Measurements from ENCODE around the gene VENTX.

VENTX gene, protein sequence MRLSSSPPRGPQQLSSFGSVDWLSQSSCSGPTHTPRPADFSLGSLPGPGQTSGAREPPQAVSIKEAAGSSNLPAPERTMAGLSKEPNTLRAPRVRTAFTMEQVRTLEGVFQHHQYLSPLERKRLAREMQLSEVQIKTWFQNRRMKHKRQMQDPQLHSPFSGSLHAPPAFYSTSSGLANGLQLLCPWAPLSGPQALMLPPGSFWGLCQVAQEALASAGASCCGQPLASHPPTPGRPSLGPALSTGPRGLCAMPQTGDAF

DNA sequence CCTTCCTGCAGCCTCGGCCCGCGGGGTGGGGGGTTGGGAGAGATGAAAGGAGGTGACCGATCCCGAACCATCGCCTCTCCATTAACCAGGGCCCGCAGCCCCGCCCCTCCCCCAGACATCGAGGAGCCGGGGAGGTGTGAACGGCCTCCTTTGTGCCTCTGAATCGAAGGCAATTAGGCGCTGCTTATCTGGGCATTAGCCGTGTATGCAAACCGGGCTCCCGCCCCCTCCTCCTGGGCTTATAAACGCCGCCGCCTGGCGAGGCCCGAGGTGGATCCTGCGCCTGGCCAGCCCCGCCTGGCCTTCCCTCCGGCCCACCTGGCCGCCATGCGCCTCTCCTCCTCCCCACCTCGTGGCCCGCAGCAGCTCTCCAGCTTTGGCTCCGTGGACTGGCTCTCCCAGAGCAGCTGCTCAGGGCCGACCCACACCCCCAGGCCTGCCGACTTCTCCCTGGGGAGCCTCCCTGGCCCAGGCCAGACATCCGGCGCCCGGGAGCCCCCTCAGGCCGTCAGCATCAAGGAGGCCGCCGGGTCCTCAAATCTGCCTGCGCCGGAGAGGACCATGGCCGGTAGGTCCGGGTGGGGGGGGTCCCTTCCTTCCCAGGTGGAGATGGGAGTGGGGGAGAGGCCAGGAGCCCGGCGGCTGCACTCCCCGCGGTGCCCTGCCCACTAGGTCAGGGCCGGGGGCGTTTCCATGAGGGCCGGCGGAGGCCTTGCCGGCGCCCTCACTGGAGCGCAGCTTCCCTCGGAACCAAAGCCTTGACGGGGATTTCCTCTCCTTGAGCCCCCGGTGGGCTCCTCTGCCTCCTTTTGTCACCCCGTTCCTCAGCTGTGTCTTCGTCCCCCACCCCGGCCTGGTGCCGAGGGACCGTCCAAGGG, at the start of gene VENTX:
Gene VENTX (plus strand): TSS at position 268 of the 878 bp plus-strand sequence. CDS start 60 bp downstream, at position 328.
- in situ Hi-C loops (cut with MboI; ENCODE audit: low sequenced_read_pairs) = no loop called here

DNA sequence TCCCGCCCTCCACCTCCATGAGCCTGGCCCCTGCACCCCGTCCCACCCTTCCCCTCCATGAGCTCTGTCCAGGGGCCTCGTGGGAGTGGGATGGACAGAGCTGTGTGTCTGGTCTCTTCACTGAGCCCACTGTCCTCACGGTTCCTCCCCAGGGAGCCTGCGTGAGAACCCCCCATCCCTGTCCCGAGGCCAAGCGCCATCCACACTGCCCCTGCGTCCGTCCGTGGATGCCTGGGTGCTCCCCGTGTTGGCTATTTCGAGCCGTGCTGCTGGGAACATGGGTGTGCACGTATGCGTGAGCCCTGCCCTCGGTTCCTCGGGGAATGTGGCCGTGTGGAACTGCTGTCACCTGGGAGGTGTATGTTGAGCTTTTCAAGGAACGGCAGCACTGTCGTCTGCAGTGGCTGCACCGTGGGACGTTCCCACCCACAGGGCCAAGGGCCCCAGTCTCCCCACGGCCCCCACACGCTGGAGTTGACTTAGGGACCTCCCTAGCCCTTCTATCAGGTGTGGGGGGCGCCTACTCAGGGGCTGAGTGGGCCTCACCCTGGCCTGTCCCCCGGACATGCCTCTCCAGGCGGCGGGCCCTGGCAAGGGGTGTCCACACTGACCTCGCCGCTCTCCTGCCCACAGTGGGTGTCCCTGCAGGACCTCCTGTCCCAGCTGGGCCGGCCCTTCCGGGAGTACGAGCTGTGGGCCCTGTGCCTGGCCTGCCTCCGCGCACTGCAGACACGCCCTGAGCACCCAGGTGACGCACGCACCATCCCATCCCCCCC, 49.6 kb upstream of the VENTX start:
- in situ Hi-C loops (cut with MboI; ENCODE audit: low sequenced_read_pairs) = no loop called here

DNA sequence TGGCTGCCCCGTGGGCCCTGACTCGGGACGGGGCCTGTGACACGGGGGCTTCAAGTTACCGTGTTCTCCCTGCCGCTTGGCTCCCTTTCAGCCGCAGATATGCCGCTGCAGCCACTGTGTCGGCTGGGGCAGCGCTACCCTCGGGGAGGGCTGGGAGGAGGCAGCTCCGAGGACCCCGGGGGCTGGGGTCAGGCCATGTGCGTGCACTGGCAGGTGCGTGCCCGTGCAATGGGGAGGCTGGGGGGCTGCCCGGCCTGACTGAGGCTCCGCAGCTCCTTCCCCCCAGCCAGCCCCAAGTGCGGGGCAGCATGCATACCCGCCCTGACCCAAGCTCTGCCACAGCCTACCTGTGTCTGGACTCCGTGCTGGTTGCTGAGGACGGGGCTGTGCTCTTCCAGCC, 48.4 kb upstream of the VENTX start:
- in situ Hi-C loops (cut with MboI; ENCODE audit: low sequenced_read_pairs) = no loop called here

DNA sequence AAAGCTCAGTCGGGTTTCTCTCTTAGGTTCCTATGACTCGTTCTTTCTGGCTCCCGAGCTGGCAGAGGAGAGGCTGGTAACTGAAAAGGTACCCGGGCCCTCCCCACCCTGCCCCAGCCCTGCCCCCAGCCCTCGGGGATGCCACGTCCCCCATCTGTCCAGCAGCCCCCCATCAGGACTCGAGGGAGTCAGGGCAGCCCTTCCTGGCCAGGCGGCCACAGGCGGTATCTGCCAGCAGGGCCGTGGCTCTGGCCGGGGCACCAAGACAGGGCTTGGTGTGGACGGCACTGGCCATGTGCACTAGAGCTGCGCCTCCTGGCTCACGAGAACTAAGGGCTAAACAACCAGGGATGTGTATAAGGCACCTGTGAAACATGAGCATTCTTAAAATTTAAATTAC, 47.9 kb upstream of the VENTX start:
- in situ Hi-C loops (cut with MboI; ENCODE audit: low sequenced_read_pairs) = no loop called here

DNA sequence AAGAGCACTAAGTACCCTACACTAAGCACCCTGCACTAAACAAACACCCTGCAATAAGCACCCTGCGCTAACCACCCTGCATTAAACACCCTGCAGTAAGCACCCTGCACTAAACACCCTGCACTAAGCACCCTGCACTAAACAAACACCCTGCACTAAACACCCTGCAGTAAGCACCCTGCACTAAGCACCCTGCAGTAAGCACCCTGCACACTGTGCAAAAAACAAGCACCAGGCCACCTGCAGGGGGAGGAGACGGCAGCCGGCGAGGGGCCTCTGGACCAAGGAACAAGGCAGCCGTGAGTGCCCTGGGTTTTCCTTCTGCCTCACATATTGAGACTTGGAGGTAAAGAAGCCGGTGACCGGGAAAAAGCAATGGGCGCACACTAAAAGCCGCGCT, 47.4 kb upstream of the VENTX start:
- in situ Hi-C loops (cut with MboI; ENCODE audit: low sequenced_read_pairs) = no loop called here

DNA sequence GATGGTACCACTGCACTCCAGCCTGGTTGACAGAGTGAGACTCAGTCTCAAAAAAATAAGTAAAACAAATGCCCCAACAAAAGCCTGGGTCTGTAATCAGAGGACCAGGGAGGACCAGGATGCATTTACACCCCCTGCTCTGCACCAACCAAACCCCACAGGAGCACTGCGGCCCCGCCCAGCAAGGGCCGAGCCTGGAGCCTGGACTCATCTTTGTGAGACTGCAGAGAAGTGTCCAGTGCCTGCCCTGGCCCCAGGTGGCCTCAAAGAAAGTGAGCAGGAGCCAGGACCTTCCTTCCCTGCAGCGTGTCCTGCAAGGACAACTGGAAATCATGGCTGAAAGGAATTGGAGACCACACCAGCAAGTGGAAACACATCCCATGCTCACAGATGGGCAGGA, 46.0 kb upstream of the VENTX start:
- in situ Hi-C loops (cut with MboI; ENCODE audit: low sequenced_read_pairs) = no loop called here

DNA sequence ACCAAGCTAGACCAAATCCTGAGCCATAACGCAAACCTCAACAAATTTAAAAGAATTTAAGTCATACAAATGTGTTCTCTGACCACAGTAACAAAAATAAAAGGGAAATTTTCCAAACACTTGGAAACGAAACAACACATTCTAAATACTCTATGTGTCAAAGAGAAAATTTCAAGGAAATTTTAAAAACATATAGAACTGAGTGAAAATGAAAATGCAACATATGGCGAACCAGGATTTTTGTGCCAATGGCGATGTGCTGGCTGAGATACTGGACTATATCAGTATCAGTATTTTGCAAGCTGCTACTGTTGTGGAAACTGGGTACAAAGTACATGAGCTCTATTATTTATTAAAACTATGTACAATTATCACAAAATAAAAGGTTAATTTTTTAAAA, 43.5 kb upstream of the VENTX start:
- in situ Hi-C loops (cut with MboI; ENCODE audit: low sequenced_read_pairs) = no loop called here

DNA sequence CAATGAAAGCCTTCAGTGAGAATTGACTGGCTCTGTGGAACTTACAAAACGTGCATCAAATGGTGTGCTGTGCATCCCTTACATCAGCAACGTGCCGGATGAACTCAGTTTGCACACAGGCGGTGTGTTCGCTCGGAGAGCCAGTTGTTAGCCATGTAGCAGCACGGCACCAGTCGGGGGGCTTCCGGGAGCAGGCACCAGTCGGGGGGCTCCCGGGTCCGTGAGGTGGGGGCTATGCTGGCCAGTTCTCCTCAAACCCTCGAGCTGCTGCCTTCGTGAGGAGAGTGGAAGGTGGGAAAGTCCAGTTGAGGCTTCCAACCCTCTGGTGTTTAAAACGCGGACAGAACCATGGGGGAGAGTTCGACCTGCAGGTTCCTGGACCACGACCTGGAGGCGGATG, 42.6 kb upstream of the VENTX start:
- in situ Hi-C loops (cut with MboI; ENCODE audit: low sequenced_read_pairs) = no loop called here

DNA sequence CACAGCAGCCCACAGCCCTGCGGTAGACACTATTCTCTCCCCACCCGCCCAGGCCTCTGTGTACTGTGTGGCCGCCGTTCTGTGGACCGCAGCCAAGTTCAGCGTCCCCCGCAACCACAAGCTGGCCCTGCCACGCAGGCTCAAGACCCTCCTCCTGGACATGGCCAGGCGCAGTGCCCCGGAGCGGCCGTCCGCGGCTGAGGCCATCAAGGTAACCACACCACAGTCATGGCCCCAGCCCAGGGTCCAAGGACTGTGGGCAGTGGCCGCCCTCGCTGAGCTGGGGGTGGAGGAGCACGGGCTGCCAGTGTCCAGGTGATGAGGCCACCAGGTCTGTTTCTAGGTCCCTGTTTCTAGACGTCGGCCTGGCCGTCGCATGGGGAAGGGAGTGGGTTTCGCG, 42.0 kb upstream of the VENTX start:
- in situ Hi-C loops (cut with MboI; ENCODE audit: low sequenced_read_pairs) = no loop called here

DNA sequence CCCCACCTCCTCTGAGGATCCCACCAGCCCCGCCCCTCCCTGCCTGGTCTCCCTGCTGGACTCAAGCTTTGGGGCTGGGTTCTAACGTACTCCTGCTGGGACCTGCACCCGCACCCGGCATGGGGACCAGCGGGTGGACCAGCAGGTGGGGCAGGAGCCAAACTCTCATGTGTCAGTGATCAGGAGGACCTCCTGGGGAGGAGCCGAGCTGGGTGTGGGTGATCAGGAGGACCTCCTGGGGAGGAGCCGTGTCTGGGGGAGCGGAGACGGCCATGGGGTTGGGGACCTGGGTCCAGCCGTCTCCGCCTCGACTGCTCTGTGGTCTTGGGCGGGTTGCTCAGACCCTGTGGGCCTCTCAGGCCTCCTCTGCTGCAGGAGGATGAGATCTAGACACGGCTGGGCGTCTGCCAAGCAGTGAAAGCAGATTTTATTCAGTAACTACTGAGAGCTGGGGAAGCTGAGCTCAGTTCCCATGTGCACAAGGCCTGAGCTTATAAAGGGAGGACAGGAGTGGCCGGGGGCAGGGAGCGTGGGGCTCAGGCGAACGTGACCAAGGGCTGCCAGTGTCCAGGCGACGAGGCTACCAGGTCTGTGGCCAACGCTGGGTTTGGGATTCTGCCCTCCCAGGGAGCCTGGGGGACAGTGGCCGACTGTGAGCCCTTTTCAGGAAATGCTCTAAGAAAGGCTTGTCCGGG, 41.3 kb upstream of the VENTX start:
- in situ Hi-C loops (cut with MboI; ENCODE audit: low sequenced_read_pairs) = no loop called here

DNA sequence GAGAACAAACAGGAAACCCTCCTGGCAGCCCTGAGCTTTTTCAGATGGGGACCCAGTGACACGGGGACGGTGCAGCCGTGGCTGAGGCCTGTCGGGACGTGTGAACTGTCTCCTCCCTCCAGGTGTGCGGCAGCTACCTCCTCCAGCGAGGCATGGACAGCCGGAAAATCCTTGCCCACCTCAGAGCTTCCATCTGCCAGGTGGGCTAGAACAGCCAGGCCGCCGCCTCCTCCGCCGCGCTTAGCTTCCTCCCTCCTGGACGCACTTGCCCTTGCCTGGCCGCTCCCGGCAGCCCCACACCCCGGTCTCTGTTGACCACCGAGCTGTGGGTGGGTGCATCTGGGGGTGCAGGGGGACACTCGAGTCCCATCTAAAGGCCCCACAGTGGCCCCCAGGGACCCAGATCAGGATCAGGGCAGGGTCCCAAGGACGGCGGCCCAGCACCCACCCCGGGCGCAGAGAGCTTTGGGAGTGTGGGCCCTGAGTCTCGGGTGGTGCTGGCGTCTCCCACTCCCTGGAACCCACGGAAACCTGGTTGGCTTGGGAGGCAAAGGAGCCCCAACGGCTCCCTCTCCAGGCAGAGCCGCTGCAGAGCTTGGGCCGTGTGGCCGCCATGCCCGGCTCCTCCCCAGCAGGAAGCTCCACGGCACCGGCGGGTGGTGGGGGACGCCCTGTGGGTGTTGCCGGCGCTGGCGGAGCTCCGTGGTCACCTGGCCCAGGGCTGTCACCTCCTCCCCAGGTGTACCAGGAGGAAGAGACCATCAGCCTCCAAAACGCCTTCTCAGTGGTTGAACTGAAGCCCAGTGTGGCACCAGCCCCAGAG, 40.5 kb upstream of the VENTX start:
- in situ Hi-C loops (cut with MboI; ENCODE audit: low sequenced_read_pairs) = no loop called here

DNA sequence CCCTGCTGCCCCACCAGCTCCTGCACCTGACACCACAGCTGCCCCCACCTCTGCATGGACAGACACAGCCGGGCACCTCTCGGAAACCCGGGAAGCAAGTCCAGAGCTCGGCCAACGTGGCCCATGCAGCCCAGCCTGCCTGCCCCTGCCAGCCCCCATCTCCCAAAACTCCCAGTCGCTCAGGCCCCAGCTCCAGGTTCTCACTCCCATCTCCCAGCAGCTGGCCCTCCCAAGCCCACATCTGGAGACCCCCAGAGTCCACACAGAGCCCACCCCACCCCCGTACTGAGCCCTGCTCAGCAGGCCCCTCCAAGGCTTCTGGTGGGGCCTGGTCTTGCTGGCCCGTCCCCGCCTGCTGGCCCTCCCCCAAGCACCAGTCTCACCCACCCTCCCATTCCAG, 39.9 kb upstream of the VENTX start:
- in situ Hi-C loops (cut with MboI; ENCODE audit: low sequenced_read_pairs) = no loop called here

DNA sequence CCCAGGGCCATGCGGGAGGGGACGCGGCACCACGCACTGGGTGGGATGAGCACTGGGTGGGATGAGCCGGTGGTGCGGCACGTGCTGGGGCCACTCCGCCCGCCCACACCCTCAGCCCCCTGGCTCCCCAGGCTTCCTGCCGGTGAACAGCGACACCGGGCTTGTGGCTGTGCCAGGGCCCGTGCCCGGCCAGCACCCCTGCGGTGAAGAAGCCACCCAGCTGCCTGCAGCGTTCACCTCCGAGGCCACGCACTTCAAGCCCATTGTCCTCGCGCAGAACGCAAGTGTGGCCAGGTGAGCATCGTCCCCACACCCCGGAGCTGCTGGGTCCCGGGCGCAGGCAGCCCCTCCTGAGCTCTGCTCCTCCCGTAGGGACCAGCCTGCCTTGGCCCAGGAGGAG, 39.4 kb upstream of the VENTX start:
- in situ Hi-C loops (cut with MboI; ENCODE audit: low sequenced_read_pairs) = no loop called here

DNA sequence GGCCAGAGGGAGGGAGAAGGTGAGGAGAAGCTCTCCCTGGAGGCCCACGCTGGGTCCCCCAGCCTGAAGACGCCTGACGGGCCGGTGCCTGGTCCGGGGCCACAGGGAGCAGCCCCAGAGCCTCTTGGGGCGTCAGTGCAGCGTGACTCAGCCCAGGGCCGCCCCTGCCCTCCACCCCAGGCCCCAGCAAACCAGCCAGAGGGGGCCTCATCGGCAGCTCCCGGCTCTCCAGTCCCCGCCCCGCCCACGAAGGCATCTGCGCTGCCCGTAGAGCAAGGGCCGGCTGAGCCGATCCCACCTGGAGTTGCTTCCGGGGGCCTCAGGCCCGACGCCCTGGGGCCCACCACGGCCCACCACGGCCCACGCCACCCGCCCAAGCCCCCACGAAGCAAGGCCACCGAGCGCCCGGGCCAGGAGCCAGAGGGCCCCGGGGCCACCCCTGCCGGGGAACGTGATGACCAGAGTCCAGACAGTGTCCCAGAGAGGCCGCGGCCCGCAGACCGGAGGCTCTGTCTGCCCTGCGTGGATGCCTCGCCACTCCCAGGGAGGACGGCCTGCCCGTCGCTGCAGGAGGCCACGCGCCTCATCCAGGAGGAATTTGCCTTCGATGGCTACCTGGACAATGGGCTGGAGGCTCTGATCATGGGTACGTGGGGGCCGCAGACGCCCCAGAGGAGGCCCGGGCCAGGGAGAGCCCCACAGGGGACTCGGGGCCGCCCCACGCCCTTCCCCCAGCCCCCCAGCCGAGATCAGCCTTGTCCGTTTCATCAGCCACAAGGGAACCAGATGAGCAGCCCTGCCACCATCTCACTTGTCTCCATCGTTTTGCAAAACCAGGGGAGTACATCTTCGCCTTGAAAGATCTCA, 38.8 kb upstream of the VENTX start:
- in situ Hi-C loops (cut with MboI; ENCODE audit: low sequenced_read_pairs) = no loop called here

DNA sequence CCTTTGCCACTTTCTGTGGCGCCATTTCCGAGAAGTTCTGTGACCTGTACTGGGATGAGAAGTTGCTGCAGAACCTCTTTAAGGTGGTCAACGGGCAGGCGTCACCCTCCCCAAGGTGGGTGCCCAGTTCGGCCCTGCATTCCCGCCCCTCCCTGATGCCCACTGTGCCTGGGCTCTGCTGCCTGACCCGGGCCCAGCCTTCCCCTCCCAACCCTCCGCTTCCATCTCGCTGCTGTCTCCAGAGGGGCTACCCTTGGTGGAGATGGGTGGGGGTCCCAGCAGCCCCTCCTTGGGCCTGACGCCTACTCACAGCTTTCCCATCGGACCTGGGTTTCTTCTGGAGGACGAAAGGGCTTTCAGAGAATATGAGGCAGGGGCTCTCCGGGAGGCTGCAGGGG, 38.2 kb upstream of the VENTX start:
- in situ Hi-C loops (cut with MboI; ENCODE audit: low sequenced_read_pairs) = no loop called here

DNA sequence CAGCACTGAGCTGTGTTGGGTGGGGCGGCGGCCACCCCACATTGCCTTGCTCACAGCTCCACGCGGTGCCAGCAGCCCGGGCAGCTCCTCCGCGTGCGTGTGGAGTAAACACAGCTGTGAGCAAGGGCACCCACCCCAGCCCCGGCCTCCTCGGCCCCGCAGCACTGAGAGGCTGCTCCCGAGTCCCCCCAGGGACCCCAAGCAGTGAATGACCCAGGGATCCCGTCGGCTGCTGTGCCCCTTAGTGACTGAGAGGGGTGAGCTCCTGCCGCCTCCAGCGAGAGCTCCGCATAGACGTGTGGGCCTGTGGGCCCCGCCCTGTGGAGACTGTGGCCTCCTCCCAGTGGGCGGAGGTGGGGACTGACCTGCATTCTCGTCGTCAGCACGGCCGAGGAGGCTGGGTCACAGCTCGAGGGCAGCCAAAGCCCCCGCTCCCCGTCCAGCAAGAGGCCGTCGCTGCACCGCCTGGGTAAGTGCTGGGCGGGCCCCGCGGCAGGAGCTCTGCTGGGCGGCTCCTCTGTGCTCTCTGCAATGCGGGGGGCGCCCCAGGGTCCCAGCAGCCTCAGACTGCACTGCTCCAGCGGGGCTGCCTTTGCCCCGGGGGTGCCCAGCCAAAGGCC, 37.6 kb upstream of the VENTX start:
- in situ Hi-C loops (cut with MboI; ENCODE audit: low sequenced_read_pairs) = no loop called here

DNA sequence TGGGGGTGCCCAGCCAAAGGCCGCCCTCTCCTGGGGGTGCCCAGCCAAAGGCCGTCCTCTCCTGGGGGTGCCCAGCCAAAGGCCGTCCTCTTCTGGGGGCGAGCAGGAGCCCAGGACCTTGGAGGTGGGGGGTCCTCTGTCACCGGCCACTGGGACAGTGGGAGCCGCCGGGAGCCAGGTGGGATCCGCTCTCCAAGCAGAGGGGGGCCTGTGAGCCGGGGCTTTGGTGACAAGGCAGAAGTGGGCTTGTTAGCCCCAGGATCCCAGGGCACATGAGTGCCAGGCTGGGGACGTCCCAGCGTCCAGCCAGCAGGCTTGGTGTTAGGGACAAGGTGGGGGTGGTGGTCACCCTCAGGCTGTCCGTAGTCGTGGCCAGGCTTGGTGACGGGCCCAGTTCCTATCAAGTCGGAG, 37.0 kb upstream of the VENTX start:
- in situ Hi-C loops (cut with MboI; ENCODE audit: low sequenced_read_pairs) = no loop called here

DNA sequence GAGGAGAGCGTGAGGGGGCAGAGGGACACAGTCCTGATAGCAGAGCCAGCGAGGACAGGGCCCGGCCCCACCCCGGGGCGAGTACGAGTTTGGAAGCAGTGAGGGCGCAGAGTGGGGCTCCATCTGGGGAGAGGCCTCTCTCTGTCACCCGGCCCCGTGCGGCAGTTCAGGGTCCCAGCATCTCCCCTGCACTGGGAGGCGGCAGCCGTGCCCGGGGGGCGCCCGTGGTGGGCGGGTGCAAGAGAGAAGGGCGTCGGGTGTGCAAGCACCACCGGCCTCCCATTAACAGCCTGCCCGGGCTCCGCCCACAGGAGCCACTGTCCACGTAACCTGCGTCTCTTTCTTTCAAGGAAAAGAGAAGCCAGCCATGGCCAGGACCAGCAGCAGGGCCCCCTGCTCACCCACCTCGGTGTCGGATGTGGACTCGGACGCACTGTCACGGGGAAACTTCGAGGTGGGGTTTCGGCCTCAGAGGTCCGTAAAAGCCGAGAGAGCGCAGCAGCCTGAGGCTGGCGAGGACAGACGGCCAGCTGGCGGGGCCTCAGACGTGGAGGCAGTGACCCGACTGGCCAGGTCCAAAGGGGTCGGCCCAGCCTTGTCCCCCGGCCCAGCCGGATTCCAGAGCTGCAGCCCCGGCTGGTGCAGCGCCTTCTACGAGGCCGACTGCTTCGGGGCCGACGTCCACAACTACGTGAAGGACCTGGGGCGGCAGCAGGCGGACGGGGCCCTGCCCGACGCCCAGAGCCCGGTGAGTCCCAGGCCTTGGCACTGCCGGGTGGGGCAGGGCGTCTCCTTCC, 36.3 kb upstream of the VENTX start:
- in situ Hi-C loops (cut with MboI; ENCODE audit: low sequenced_read_pairs) = no loop called here
